Retinal pigment epithelial cell (primary cell): ENCODE measurements around the gene NDOR1.

Experiments
- DNase-seq: peaks from one replicate; pipeline ENCODE4 v3.0.0-alpha.2; 2010; ENCODE audit warnings: low read depth
- H3K4me3 ChIP-seq: 2 replicates; pipeline ENCODE4 v1.5.1; 2011; ENCODE audit warnings: mild to moderate bottlenecking, low read length, control low read depth, moderate library complexity
- TF ChIP-seq, protein P1 (sequence below): conservative IDR thresholded peaks from 2 replicates; pipeline ENCODE4 v1.5.1; 2011; ENCODE audit warnings: low read depth, low read length, control low read depth, inconsistent platforms

NDOR1 gene

DNA sequence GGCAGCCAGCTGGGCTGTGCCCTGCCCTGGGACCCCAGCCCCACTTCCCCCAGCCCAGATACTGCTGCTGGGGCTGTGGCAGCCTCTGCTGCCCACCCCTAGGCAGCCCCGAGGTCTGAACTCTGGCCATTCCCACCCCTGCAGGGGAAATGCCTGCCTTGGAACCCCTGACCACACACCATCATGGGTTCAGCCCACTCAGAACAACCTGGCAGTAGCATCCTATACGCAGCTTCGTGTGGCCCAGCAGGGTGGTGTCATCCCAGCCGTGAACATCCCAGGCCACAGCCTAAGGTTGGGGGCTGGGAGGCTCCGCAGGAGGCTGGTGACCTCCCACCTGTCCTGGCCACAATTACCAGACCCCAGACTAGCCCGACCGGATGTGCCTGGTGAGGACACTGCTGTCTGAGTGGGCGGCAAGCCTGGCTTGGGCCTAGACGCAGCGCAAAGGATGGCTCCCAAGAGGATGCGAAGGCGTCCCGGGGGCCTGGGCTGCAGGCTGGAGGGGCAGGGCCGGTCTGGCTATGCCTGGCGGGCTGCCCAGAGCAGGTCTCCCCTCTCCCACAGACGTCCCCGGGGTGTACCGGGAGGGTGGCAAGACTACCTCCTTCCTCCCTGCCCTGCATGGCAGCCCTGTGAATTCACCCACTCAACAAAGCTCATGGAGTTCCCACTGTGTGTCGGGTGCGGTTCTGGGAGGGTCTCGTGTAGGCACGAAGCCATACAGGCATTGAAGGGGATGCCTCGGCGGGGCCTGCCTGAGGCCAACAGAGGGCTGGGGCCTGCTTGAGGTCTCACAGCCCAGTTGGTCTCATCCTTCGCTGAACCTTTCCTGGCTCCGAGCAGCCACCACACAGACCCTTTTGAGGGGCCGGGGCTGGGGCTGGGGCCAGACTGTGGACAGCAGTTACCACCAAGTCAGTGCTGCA lies 23.7 kb downstream of the NDOR1 start:
- DNase-seq, result no peak
- TF ChIP-seq, protein P1, sequence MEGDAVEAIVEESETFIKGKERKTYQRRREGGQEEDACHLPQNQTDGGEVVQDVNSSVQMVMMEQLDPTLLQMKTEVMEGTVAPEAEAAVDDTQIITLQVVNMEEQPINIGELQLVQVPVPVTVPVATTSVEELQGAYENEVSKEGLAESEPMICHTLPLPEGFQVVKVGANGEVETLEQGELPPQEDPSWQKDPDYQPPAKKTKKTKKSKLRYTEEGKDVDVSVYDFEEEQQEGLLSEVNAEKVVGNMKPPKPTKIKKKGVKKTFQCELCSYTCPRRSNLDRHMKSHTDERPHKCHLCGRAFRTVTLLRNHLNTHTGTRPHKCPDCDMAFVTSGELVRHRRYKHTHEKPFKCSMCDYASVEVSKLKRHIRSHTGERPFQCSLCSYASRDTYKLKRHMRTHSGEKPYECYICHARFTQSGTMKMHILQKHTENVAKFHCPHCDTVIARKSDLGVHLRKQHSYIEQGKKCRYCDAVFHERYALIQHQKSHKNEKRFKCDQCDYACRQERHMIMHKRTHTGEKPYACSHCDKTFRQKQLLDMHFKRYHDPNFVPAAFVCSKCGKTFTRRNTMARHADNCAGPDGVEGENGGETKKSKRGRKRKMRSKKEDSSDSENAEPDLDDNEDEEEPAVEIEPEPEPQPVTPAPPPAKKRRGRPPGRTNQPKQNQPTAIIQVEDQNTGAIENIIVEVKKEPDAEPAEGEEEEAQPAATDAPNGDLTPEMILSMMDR, result no peak
- H3K4me3 ChIP-seq, result no peak overlapping the region

DNA sequence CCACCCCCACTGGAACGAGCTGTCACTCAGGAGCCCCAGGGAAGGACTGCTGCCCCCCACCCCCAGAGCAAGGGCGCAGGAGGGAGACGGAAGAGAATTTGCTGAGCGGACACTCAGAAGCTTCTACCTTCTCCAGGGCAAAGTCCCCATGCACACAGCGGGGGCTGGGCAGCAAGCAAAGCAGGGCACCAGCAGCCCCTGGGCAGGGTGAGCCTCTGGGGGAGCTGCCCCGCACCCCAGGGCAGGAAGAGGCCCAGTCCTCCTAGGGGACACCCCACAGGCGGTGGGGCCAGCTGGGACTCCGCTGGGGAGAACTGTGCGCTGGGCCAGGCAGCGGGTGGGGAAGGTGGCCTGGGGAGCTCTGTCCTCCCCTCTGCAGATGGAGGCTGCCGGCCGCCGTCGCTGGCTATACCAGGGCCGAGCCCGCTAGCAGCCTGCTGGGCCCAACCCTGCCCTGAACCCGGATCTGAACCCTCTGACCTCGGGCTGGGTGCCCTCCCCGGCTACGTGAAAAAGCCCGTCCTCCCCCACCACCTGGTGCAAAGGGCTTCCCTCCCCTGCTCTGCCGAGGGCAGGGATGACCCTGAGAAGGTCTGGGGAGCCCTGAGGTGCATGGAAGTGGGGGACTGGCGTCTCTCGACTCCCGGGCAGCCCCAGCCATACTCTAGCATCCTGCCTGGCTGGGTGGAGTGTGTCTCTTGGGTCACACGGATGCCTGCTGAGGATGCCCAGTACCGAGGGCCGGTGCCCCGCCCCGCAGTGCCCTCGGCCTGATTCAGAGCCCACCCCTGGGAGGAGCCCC lies 24.6 kb downstream of the NDOR1 start:
- TF ChIP-seq, protein P1, result no peak
- no peak for DNase-seq
- no peak overlapping the region for H3K4me3 ChIP-seq

DNA sequence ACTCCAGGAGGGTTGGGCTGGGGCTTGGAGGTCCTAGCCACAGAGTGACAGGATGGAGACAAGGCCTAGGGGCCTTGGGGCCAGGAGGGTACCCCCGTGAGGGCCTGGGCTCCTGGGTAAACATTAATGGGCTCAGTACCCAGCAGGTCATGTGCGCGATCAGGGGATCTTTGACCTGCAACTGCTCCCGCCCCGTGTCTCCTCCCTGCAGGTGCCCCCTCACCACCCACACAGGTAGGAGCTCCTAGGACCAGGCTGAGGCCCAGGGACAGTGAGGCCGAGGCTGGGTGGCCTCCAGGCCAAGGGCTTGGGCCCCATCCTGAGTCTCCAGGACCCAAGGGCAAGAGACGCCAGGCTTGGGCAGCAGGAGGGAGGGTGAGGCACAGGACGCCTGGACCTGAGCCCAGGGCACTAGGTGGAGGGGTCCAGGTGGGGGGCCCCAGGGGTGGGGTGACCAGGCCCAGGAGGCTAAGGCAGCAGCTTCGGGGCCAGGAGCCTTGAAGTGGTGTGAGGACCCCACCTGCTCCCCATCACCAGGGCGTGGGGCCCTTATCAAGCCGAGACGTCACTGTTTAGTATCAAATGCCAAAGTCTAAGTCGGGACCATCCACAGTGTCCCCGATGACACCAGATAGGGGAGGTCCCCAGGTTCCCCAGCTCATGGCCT lies 25.3 kb downstream of the NDOR1 start, which contains the start of gene SLC34A3:
TSS of gene SLC34A3 (plus strand) at position 197 of the 667 bp plus-strand sequence. CDS start 802 bp downstream, outside the sequence.
- DNase-seq, result no peak
- TF ChIP-seq, protein P1, result no peak
- H3K4me3 ChIP-seq, result no peak within 1 kb of the TSS

DNA sequence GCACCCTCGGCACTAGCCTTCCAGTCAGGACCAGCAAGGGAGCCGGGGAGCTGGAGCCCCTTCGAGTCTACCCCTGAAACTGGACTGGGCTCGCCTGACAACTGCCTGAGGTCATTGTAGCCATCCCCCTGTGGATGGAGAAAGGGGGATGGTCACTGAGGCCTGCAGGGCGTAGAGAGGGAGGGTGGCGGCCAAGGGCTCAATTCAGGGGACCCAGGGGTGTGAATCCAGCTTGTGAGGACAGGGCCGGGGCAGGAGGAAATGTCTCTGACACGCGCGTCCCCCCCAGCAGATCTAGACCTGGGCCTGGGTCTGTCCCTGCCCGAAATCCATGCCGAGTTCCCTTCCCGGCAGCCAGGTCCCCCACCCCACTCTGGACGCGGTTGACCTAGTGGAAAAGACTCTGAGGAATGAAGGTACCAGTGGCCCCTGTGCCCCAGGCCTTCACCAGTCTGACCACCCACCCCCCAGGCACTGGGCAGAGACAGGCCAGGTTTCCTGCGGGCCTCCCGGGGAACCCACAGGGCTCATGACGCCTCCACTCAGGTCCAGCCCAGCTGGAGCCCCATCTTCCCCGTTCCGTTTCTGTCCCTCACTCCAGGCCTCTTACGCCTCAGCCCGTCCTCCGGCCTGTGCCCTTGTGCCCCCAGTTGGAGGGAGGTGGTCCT lies 26.0 kb downstream of the NDOR1 start:
- TF ChIP-seq, protein P1, result no peak
- DNase-seq, result no peak
- H3K4me3 ChIP-seq, result no peak overlapping the region

DNA sequence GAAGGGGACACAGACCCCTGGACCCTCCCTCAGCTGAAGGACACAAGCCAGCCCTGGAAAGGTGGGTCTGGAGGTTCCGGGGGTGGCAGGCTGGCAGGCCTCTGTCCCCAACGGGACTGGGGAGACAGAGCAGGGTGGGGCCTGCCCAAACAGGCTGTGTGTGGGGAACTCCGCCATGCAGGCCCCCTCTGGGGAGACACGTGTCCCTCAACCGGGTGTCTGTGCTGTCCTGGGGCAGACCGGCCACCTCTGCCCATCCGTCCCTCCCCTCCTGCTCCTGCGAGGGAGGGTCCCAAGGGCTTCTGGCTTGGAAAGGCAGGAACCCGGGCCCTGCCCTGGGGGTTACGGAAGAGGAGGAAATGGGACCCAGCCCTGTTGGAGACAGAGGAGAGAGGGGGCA lies 26.6 kb downstream of the NDOR1 start:
- DNase-seq, result no peak
- TF ChIP-seq, protein P1, result no peak
- H3K4me3 ChIP-seq, result no peak overlapping the region

DNA sequence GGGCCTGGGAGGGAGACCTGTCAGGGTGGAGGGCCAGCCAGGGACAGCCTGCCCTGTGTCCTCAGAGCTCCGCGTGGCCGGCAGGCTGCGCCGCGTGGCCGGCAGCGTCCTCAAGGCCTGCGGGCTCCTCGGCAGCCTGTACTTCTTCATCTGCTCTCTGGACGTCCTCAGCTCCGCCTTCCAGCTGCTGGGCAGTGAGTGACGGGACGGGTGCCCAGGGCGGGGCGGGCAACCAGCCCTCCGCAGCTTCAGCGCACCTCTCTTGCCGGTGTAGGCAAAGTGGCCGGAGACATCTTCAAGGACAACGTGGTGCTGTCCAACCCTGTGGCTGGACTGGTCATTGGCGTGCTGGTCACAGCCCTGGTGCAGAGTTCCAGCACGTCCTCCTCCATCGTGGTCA lies 27.0 kb downstream of the NDOR1 start:
- TF ChIP-seq, protein P1, result no peak
- DNase-seq, result no peak
- no peak overlapping the region for H3K4me3 ChIP-seq
